GM23338 (cell line): ENCODE measurements around the gene PTPRQ. TPM values are rescaled to one million over a fixed set of nuclear protein-coding genes. Genes with fewer than 3 reads are reported as not detected.

Experiments
- ATAC-seq: fragments of 200-7000 bp; cut with Tn5 transposase; 3 replicates; pipeline ENCODE4 v1.9.1; 2020
- DNase-seq: peaks from one replicate; pipeline ENCODE4 v3.0.0-alpha.2; 2015; ENCODE audit warnings: low spot score
- H2AFZ ChIP-seq: fragments of 200-600 bp; sonication (generic); 2 replicates; pipeline ENCODE4 v1.8.0; 2016; ENCODE audit warnings: antibody characterized with exemption, mild to moderate bottlenecking, moderate library complexity
- H3F3A ChIP-seq: fragments of 200-600 bp; sonication (generic); replicated peaks from 2 replicates; pipeline ENCODE4 v1.8.0; 2017; ENCODE audit warnings: antibody characterized with exemption, mixed run types, low read depth
- H3K27ac ChIP-seq: fragments of 200-600 bp; sonication (generic); 2 replicates; pipeline ENCODE4 v1.6.1; 2016; ENCODE audit warnings: low read depth
- H3K27me3 ChIP-seq: fragments of 200-600 bp; sonication (generic); 2 replicates; pipeline ENCODE4 v1.8.0; 2016; ENCODE audit warnings: mild to moderate bottlenecking, mixed run types, moderate library complexity; ENCODE audit not compliant: insufficient read depth
- H3K36me3 ChIP-seq: fragments of 200-600 bp; sonication (generic); 2 replicates; pipeline ENCODE4 v1.8.0; 2016; ENCODE audit warnings: mild to moderate bottlenecking; ENCODE audit not compliant: insufficient read depth
- H3K4me1 ChIP-seq: fragments of 200-600 bp; sonication (generic); 2 replicates; pipeline ENCODE4 v1.8.0; 2016; ENCODE audit warnings: mild to moderate bottlenecking, moderate library complexity; ENCODE audit not compliant: insufficient read depth
- H3K4me2 ChIP-seq: fragments of 200-600 bp; sonication (generic); 2 replicates; pipeline ENCODE4 v1.7.1; 2017; ENCODE audit warnings: mixed run types
- H3K4me3 ChIP-seq: fragments of 200-600 bp; sonication (generic); 2 replicates; pipeline ENCODE4 v1.6.1; 2016; ENCODE audit warnings: mixed run types
- H3K79me2 ChIP-seq: fragments of 200-600 bp; sonication (generic); replicated peaks from 2 replicates; pipeline ENCODE4 v1.8.0; 2017; ENCODE audit warnings: mild to moderate bottlenecking; ENCODE audit not compliant: insufficient read depth
- H3K9me2 ChIP-seq: fragments of 200-600 bp; sonication (generic); 2 replicates; pipeline ENCODE4 v1.8.0; 2017; ENCODE audit not compliant: insufficient read depth
- H4K20me1 ChIP-seq: fragments of 200-600 bp; sonication (generic); replicated peaks from 2 replicates; pipeline ENCODE4 v1.8.0; 2017; ENCODE audit warnings: mild to moderate bottlenecking; ENCODE audit not compliant: insufficient read depth
- H3K27ac Mint-ChIP-seq: 2 replicates; pipeline ENCODE4 v1.8.0; 2020; ENCODE audit warnings: inconsistent platforms, mild to moderate bottlenecking, moderate library complexity, mixed read lengths
- H3K27me3 Mint-ChIP-seq: 3 replicates; pipeline ENCODE4 v1.8.0; 2022; ENCODE audit warnings: low read depth, mild to moderate bottlenecking, moderate library complexity, mixed read lengths, inconsistent platforms; ENCODE audit not compliant: insufficient read depth, poor library complexity
- H3K36me3 Mint-ChIP-seq: 3 replicates; pipeline ENCODE4 v1.8.0; 2021; ENCODE audit warnings: low read depth, mild to moderate bottlenecking, inconsistent platforms, moderate library complexity, mixed read lengths
- H3K4me1 Mint-ChIP-seq: 3 replicates; pipeline ENCODE4 v1.8.0; 2020; ENCODE audit warnings: mild to moderate bottlenecking, inconsistent platforms, mixed read lengths
- H3K4me3 Mint-ChIP-seq: 3 replicates; pipeline ENCODE4 v1.8.0; 2021; ENCODE audit warnings: moderate library complexity, mild to moderate bottlenecking, inconsistent platforms, mixed read lengths
- H3K9me3 Mint-ChIP-seq: 3 replicates; pipeline ENCODE4 v1.8.0; 2020; ENCODE audit warnings: moderate library complexity, mild to moderate bottlenecking, inconsistent platforms, mixed read lengths
- EZH2phosphoT487 ChIP-seq: fragments of 200-600 bp; sonication (generic); IDR thresholded peaks from one replicate; pipeline ENCODE4 v1.8.1; 2018; ENCODE audit warnings: antibody characterized with exemption; ENCODE audit not compliant: unreplicated experiment
- POLR2AphosphoS5 ChIP-seq: IDR thresholded peaks from 2 replicates; pipeline ENCODE4 v1.6.1; 2016; ENCODE audit warnings: antibody characterized with exemption, low read depth
- polyA plus RNA-seq: library from polyadenylated mRNA; unstranded; fragments of >200 nt; fragmentation: Nextera tagmentation; extraction: Ambion mirVana; gene quantifications from 2 replicates; pipeline ENCODE4 v1.2.1, GENCODE V29; 2016
- total RNA-seq: library from RNA; depleted of rRNA; stranded (reverse); fragments of >200 nt; shearing (Covaris generic); gene quantifications from 2 replicates; pipeline ENCODE4 v1.2.3, GENCODE V29; 2014
- TF ChIP-seq, protein P1 (sequence below): fragments of 250-450 bp; sonication (Bioruptor Pico); IDR thresholded peaks from 2 replicates; pipeline ENCODE4 v1.5.0; 2020; ENCODE audit warnings: mild to moderate bottlenecking, moderate library complexity
- TF ChIP-seq, protein P2 (sequence below), 2 experiments: fragments of 200-600 bp in 1 of 2; sonication (generic) in 1 of 2; conservative IDR thresholded peaks; 2 replicates each; pipeline versions ENCODE4 v1.5.1 to v1.6.1; 2016 to 2017; ENCODE audit warnings: antibody characterized with exemption in 2 of 2, low read depth in 2 of 2, mild to moderate bottlenecking in 2 of 2, moderate library complexity in 1 of 2

The PTPRQ gene
- total and polyA plus RNA-seq, 2 experiments from 2014 or later: not detected

- Mint-ChIP-seq H3K27ac (no peak overlapping the region), H3K4me1 (peaks cover 5% of the 10 kb centered on the region), H3K4me3 (no peak overlapping the region), H3K36me3 (no peaks in the 10 kb centered on the region), H3K9me3 (no peaks in the 10 kb centered on the region), H3K27me3 (no peaks in the 10 kb centered on the region)
- Histone ChIP-seq H3K4me3 (no peak overlapping the region), H3K79me2 (no peaks in the 10 kb centered on the region), H4K20me1 (no peaks in the 10 kb centered on the region), H3K4me2 (no peak overlapping the region), H3K4me1 (no peaks in the 10 kb centered on the region), H3K27me3 (no peaks in the 10 kb centered on the region), H3K27ac (no peak overlapping the region), H3K9me2 (no peaks in the 10 kb centered on the region), H3K36me3 (no peaks in the 10 kb centered on the region), H2AFZ (no peak overlapping the region), H3F3A (no peaks in the 10 kb centered on the region)
- DNase-seq (no peak), ATAC-seq (no peak)
- TF ChIP-seq, protein P1, sequence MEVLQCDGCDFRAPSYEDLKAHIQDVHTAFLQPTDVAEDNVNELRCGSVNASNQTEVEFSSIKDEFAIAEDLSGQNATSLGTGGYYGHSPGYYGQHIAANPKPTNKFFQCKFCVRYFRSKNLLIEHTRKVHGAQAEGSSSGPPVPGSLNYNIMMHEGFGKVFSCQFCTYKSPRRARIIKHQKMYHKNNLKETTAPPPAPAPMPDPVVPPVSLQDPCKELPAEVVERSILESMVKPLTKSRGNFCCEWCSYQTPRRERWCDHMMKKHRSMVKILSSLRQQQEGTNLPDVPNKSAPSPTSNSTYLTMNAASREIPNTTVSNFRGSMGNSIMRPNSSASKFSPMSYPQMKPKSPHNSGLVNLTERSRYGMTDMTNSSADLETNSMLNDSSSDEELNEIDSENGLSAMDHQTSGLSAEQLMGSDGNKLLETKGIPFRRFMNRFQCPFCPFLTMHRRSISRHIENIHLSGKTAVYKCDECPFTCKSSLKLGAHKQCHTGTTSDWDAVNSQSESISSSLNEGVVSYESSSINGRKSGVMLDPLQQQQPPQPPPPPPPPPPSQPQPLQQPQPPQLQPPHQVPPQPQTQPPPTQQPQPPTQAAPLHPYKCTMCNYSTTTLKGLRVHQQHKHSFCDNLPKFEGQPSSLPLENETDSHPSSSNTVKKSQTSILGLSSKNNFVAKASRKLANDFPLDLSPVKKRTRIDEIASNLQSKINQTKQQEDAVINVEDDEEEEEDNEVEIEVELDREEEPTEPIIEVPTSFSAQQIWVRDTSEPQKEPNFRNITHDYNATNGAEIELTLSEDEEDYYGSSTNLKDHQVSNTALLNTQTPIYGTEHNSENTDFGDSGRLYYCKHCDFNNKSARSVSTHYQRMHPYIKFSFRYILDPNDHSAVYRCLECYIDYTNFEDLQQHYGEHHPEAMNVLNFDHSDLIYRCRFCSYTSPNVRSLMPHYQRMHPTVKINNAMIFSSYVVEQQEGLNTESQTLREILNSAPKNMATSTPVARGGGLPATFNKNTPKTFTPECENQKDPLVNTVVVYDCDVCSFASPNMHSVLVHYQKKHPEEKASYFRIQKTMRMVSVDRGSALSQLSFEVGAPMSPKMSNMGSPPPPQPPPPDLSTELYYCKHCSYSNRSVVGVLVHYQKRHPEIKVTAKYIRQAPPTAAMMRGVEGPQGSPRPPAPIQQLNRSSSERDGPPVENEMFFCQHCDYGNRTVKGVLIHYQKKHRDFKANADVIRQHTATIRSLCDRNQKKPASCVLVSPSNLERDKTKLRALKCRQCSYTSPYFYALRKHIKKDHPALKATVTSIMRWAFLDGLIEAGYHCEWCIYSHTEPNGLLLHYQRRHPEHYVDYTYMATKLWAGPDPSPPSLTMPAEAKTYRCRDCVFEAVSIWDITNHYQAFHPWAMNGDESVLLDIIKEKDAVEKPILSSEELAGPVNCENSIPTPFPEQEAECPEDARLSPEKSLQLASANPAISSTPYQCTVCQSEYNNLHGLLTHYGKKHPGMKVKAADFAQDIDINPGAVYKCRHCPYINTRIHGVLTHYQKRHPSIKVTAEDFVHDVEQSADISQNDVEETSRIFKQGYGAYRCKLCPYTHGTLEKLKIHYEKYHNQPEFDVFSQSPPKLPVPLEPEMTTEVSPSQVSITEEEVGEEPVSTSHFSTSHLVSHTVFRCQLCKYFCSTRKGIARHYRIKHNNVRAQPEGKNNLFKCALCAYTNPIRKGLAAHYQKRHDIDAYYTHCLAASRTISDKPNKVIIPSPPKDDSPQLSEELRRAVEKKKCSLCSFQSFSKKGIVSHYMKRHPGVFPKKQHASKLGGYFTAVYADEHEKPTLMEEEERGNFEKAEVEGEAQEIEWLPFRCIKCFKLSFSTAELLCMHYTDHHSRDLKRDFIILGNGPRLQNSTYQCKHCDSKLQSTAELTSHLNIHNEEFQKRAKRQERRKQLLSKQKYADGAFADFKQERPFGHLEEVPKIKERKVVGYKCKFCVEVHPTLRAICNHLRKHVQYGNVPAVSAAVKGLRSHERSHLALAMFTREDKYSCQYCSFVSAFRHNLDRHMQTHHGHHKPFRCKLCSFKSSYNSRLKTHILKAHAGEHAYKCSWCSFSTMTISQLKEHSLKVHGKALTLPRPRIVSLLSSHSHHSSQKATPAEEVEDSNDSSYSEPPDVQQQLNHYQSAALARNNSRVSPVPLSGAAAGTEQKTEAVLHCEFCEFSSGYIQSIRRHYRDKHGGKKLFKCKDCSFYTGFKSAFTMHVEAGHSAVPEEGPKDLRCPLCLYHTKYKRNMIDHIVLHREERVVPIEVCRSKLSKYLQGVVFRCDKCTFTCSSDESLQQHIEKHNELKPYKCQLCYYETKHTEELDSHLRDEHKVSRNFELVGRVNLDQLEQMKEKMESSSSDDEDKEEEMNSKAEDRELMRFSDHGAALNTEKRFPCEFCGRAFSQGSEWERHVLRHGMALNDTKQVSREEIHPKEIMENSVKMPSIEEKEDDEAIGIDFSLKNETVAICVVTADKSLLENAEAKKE (CRISPR knock-in tag): no peak
- TF ChIP-seq EZH2phosphoT487 (no peak), POLR2AphosphoS5 (no peak)
Measured at GRCh38 chr12:80620281-80620680, 176.2 kb downstream of the PTPRQ start.

DNA sequence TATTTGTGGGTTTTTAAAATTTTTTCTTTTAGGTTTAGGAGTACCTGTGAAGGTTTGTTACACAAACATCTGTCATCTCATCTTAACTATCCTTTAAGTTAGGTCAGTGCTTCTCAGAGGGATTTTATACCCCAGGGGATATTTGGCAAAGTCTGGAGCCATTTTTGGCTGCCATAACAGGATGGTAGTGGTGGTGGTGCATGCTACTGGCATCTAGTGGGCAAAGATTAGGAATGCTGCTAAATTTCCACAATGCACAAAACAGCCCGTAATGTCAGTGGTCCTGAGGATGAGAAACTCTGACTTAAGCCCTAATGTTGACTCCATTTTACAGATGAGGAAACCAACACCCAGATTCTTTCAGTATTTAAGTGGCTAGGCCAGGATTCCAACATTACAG, 178.2 kb downstream of the PTPRQ start:
- H3K4me3 Mint-ChIP-seq: no peak overlapping the region
- no peaks in the 10 kb centered on the region for H3K79me2 ChIP-seq
- H3K27me3 ChIP-seq: no peaks in the 10 kb centered on the region
- H3F3A ChIP-seq: no peaks in the 10 kb centered on the region
- no peaks in the 10 kb centered on the region for H3K36me3 Mint-ChIP-seq
- no peaks in the 10 kb centered on the region for H3K36me3 ChIP-seq
- no peaks in the 10 kb centered on the region for H3K4me1 ChIP-seq
- peaks cover 5% of the 10 kb centered on the region for H3K4me1 Mint-ChIP-seq
- H3K27me3 Mint-ChIP-seq: no peaks in the 10 kb centered on the region
- no peaks in the 10 kb centered on the region for H3K9me2 ChIP-seq
- ATAC-seq (no peak; the same call in 2 of the 3 replicates), DNase-seq (peak; percentile 24)
- no peak overlapping the region for H3K4me2 ChIP-seq
- no peak overlapping the region for H3K27ac ChIP-seq
- no peaks in the 10 kb centered on the region for H3K9me3 Mint-ChIP-seq
- no peak overlapping the region for H3K27ac Mint-ChIP-seq
- TF ChIP-seq, protein P2, sequence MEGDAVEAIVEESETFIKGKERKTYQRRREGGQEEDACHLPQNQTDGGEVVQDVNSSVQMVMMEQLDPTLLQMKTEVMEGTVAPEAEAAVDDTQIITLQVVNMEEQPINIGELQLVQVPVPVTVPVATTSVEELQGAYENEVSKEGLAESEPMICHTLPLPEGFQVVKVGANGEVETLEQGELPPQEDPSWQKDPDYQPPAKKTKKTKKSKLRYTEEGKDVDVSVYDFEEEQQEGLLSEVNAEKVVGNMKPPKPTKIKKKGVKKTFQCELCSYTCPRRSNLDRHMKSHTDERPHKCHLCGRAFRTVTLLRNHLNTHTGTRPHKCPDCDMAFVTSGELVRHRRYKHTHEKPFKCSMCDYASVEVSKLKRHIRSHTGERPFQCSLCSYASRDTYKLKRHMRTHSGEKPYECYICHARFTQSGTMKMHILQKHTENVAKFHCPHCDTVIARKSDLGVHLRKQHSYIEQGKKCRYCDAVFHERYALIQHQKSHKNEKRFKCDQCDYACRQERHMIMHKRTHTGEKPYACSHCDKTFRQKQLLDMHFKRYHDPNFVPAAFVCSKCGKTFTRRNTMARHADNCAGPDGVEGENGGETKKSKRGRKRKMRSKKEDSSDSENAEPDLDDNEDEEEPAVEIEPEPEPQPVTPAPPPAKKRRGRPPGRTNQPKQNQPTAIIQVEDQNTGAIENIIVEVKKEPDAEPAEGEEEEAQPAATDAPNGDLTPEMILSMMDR (conservative IDR thresholded peaks at IDR 0.05; ENCODE audit: low read depth in 2 of 2): peak; percentile 39 to 58; a peak in 3 of 4 replicates
- no peak for TF ChIP-seq EZH2phosphoT487
- no peaks in the 10 kb centered on the region for H4K20me1 ChIP-seq
- H3K4me3 ChIP-seq: no peak overlapping the region
- H2AFZ ChIP-seq: no peak overlapping the region
